ENCODE data around the gene LACTBL1.

LACTBL1 gene

GRCh38 chr1:22914156-22914555 lies 58.5 kb downstream of the LACTBL1 start:
- DNase-seq (ENCODE audit: low read depth, low spot score): no peak
- Histone ChIP-seq H3K9me3 (ENCODE audit: control insufficient read depth, insufficient read depth, low read length) (no peaks in the 10 kb centered on the region), H3K36me3 (ENCODE audit: control insufficient read depth, insufficient read depth, low read length) (no peaks in the 10 kb centered on the region), H3K27ac (ENCODE audit: low read length) (no peak overlapping the region), H3K4me1 (ENCODE audit: control insufficient read depth, insufficient read depth, low read length) (no peaks in the 10 kb centered on the region), H3K27me3 (ENCODE audit: control insufficient read depth, insufficient read depth, low read length) (no peaks in the 10 kb centered on the region), H3K4me3 (ENCODE audit: low read length) (no peak overlapping the region)
- WGBS (ENCODE audit: insufficient coverage, insufficient read length): no CpG with 5 or more reads among the region's 10 CpGs

- H3K4me1 ChIP-seq (ENCODE audit: control insufficient read depth, insufficient read depth, low read length): no peaks in the 10 kb centered on the region
- H3K27ac ChIP-seq (ENCODE audit: low read length): no peak overlapping the region
- H3K4me3 ChIP-seq (ENCODE audit: low read length): no peak overlapping the region
- no peak for DNase-seq (ENCODE audit: low read depth, low spot score)
- no peaks in the 10 kb centered on the region for H3K27me3 ChIP-seq (ENCODE audit: control insufficient read depth, insufficient read depth, low read length)
- no peaks in the 10 kb centered on the region for H3K36me3 ChIP-seq (ENCODE audit: control insufficient read depth, insufficient read depth, low read length)
- no peaks in the 10 kb centered on the region for H3K9me3 ChIP-seq (ENCODE audit: control insufficient read depth, insufficient read depth, low read length)
- WGBS (ENCODE audit: insufficient coverage, insufficient read length): no CpG with 5 or more reads among the region's 24 CpGs
Observed at GRCh38 chr1:22913421-22914141, 59.1 kb downstream of the LACTBL1 start.

GRCh38 chr1:22912311-22912710 lies 60.4 kb downstream of the LACTBL1 start:
- H3K4me3 ChIP-seq (ENCODE audit: low read length): no peak overlapping the region
- H3K27me3 ChIP-seq (ENCODE audit: control insufficient read depth, insufficient read depth, low read length): no peaks in the 10 kb centered on the region
- no peaks in the 10 kb centered on the region for H3K9me3 ChIP-seq (ENCODE audit: control insufficient read depth, insufficient read depth, low read length)
- no peaks in the 10 kb centered on the region for H3K4me1 ChIP-seq (ENCODE audit: control insufficient read depth, insufficient read depth, low read length)
- no peak for DNase-seq (ENCODE audit: low read depth, low spot score)
- H3K27ac ChIP-seq (ENCODE audit: low read length): no peak overlapping the region
- WGBS (ENCODE audit: insufficient coverage, insufficient read length): no CpG with 5 or more reads among the region's 16 CpGs
- no peaks in the 10 kb centered on the region for H3K36me3 ChIP-seq (ENCODE audit: control insufficient read depth, insufficient read depth, low read length)

GRCh38 chr1:22910986-22911651 lies 61.5 kb downstream of the LACTBL1 start:
- Histone ChIP-seq H3K27ac (ENCODE audit: low read length) (no peak overlapping the region), H3K9me3 (ENCODE audit: control insufficient read depth, insufficient read depth, low read length) (no peaks in the 10 kb centered on the region), H3K27me3 (ENCODE audit: control insufficient read depth, insufficient read depth, low read length) (no peaks in the 10 kb centered on the region), H3K4me3 (ENCODE audit: low read length) (no peak overlapping the region), H3K36me3 (ENCODE audit: control insufficient read depth, insufficient read depth, low read length) (no peaks in the 10 kb centered on the region), H3K4me1 (ENCODE audit: control insufficient read depth, insufficient read depth, low read length) (no peaks in the 10 kb centered on the region)
- no CpG with 5 or more reads among the region's 5 CpGs for WGBS (ENCODE audit: insufficient coverage, insufficient read length)
- no peak for DNase-seq (ENCODE audit: low read depth, low spot score)

- no peak for DNase-seq (ENCODE audit: low read depth, low spot score)
- no peaks in the 10 kb centered on the region for H3K9me3 ChIP-seq (ENCODE audit: control insufficient read depth, insufficient read depth, low read length)
- no peak overlapping the region for H3K27ac ChIP-seq (ENCODE audit: low read length)
- no peaks in the 10 kb centered on the region for H3K27me3 ChIP-seq (ENCODE audit: control insufficient read depth, insufficient read depth, low read length)
- H3K4me1 ChIP-seq (ENCODE audit: control insufficient read depth, insufficient read depth, low read length): no peaks in the 10 kb centered on the region
- WGBS (ENCODE audit: insufficient coverage, insufficient read length): no CpG with 5 or more reads among the region's 13 CpGs
- no peaks in the 10 kb centered on the region for H3K36me3 ChIP-seq (ENCODE audit: control insufficient read depth, insufficient read depth, low read length)
- no peak overlapping the region for H3K4me3 ChIP-seq (ENCODE audit: low read length)
Observed at GRCh38 chr1:22910286-22910685, 62.4 kb downstream of the LACTBL1 start.

GRCh38 chr1:22908880-22909426 lies 63.7 kb downstream of the LACTBL1 start:
- no peak overlapping the region for H3K27ac ChIP-seq (ENCODE audit: low read length)
- no CpG with 5 or more reads among the region's 11 CpGs for WGBS (ENCODE audit: insufficient coverage, insufficient read length)
- H3K4me1 ChIP-seq (ENCODE audit: control insufficient read depth, insufficient read depth, low read length): no peaks in the 10 kb centered on the region
- no peaks in the 10 kb centered on the region for H3K27me3 ChIP-seq (ENCODE audit: control insufficient read depth, insufficient read depth, low read length)
- H3K4me3 ChIP-seq (ENCODE audit: low read length): no peak overlapping the region
- DNase-seq (ENCODE audit: low read depth, low spot score): no peak
- no peaks in the 10 kb centered on the region for H3K36me3 ChIP-seq (ENCODE audit: control insufficient read depth, insufficient read depth, low read length)
- H3K9me3 ChIP-seq (ENCODE audit: control insufficient read depth, insufficient read depth, low read length): no peaks in the 10 kb centered on the region

- H3K36me3 ChIP-seq (ENCODE audit: control insufficient read depth, insufficient read depth, low read length): no peaks in the 10 kb centered on the region
- no peaks in the 10 kb centered on the region for H3K9me3 ChIP-seq (ENCODE audit: control insufficient read depth, insufficient read depth, low read length)
- no CpG with 5 or more reads among the region's 3 CpGs for WGBS (ENCODE audit: insufficient coverage, insufficient read length)
- no peak overlapping the region for H3K4me3 ChIP-seq (ENCODE audit: low read length)
- no peaks in the 10 kb centered on the region for H3K27me3 ChIP-seq (ENCODE audit: control insufficient read depth, insufficient read depth, low read length)
- no peak for DNase-seq (ENCODE audit: low read depth, low spot score)
- H3K27ac ChIP-seq (ENCODE audit: low read length): no peak overlapping the region
- no peaks in the 10 kb centered on the region for H3K4me1 ChIP-seq (ENCODE audit: control insufficient read depth, insufficient read depth, low read length)
Observed at GRCh38 chr1:22907528-22907927, 65.1 kb downstream of the LACTBL1 start.

GRCh38 chr1:22906968-22907367 lies 65.7 kb downstream of the LACTBL1 start:
- Histone ChIP-seq H3K4me1 (ENCODE audit: control insufficient read depth, insufficient read depth, low read length) (no peaks in the 10 kb centered on the region), H3K4me3 (ENCODE audit: low read length) (no peak overlapping the region), H3K9me3 (ENCODE audit: control insufficient read depth, insufficient read depth, low read length) (no peaks in the 10 kb centered on the region), H3K36me3 (ENCODE audit: control insufficient read depth, insufficient read depth, low read length) (no peaks in the 10 kb centered on the region), H3K27me3 (ENCODE audit: control insufficient read depth, insufficient read depth, low read length) (no peaks in the 10 kb centered on the region), H3K27ac (ENCODE audit: low read length) (no peak overlapping the region)
- DNase-seq (ENCODE audit: low read depth, low spot score): no peak
- no CpG with 5 or more reads among the region's 2 CpGs for WGBS (ENCODE audit: insufficient coverage, insufficient read length)

GRCh38 chr1:22903113-22903512 lies 69.6 kb downstream of the LACTBL1 start:
- no peaks in the 10 kb centered on the region for H3K4me1 ChIP-seq (ENCODE audit: control insufficient read depth, insufficient read depth, low read length)
- WGBS (ENCODE audit: insufficient coverage, insufficient read length): no CpG with 5 or more reads among the region's 3 CpGs
- H3K27me3 ChIP-seq (ENCODE audit: control insufficient read depth, insufficient read depth, low read length): no peaks in the 10 kb centered on the region
- DNase-seq (ENCODE audit: low read depth, low spot score): no peak
- H3K27ac ChIP-seq (ENCODE audit: low read length): no peak overlapping the region
- H3K4me3 ChIP-seq (ENCODE audit: low read length): no peak overlapping the region
- no peaks in the 10 kb centered on the region for H3K36me3 ChIP-seq (ENCODE audit: control insufficient read depth, insufficient read depth, low read length)
- H3K9me3 ChIP-seq (ENCODE audit: control insufficient read depth, insufficient read depth, low read length): no peaks in the 10 kb centered on the region
